Muscle of leg (tissue), 11 donors: ENCODE measurements around the gene UHRF2. TPM values are rescaled to one million over a fixed set of nuclear protein-coding genes. Genes with fewer than 3 reads are reported as not detected.

ENCODE experiments used
- DNase-seq: peaks from one replicate; pipeline ENCODE4 v3.0.0; 2013
- H3K27ac ChIP-seq: one replicate; pipeline ENCODE4 v1.5.1; 2013; ENCODE audit warnings: mild to moderate bottlenecking, low read length, control low read depth
- H3K27me3 ChIP-seq: one replicate; pipeline ENCODE4 v1.6.1; 2013; ENCODE audit warnings: low read length; ENCODE audit not compliant: control insufficient read depth, insufficient read depth
- H3K36me3 ChIP-seq: one replicate; pipeline ENCODE4 v1.6.1; 2013; ENCODE audit warnings: low read length; ENCODE audit not compliant: control insufficient read depth, insufficient read depth
- H3K4me1 ChIP-seq: one replicate; pipeline ENCODE4 v1.6.1; 2013; ENCODE audit warnings: low read length; ENCODE audit not compliant: control insufficient read depth, insufficient read depth
- H3K4me3 ChIP-seq: one replicate; pipeline ENCODE4 v1.5.1; 2013; ENCODE audit warnings: low read length, control low read depth
- H3K9me3 ChIP-seq: replicated peaks from 2 replicates; pipeline ENCODE4 v1.6.1; 2013; ENCODE audit warnings: low read depth, low read length; ENCODE audit not compliant: control insufficient read depth
- WGBS: methylation state at CpG from one replicate; pipeline ENCODE4 v1.1.5; 2013; ENCODE audit warnings: missing lambda C conversion rate; ENCODE audit not compliant: insufficient coverage; 5-methylcytosine and 5-hydroxymethylcytosine counted together
- polyA plus RNA-seq, 8 donors: library from polyadenylated mRNA; unstranded; fragments of 120-200 nt; gene quantifications; one replicate each; pipeline versions ENCODE4 v1.2.1 to v1.2.3, GENCODE V29; 2013; ENCODE audit warnings: inconsistent platforms in 1 of 8, low replicate concordance in 1 of 8; ENCODE audit not compliant: insufficient read length in 8 of 8, insufficient read depth in 1 of 8
- total RNA-seq: library from RNA; stranded (reverse); fragments of 120-200 nt; gene quantifications from one replicate; pipeline ENCODE4 v1.2.4, GENCODE V29; 2013

The UHRF2 gene
- total and polyA plus RNA-seq, 9 donors = 27.3 to 38.6 (median 31.3) TPM

- no CpG with 5 or more reads among the region's 2 CpGs for WGBS
- peaks cover 6% of the 10 kb centered on the region for H3K36me3 ChIP-seq
- DNase-seq = no peak
Measured at GRCh38 chr9:6473151-6473550, 60.2 kb downstream of the UHRF2 start.

GRCh38 chr9:6479959-6480358, 67.0 kb downstream of the UHRF2 start:
- 100% methylated on average over 1 of the region's 2 CpGs for WGBS
- Histone ChIP-seq H3K4me1 (no peaks in the 10 kb centered on the region), H3K9me3 (no peaks in the 10 kb centered on the region), H3K4me3 (no peak overlapping the region), H3K36me3 (peaks cover 30% of the 10 kb centered on the region), H3K27me3 (no peaks in the 10 kb centered on the region), H3K27ac (no peak overlapping the region)
- DNase-seq = no peak

More at GRCh38 chr9:6473151-6473550, 60.2 kb downstream of the UHRF2 start:
- H3K27ac ChIP-seq = no peak overlapping the region
- no peaks in the 10 kb centered on the region for H3K27me3 ChIP-seq
- H3K4me3 ChIP-seq = no peak overlapping the region
- no peaks in the 10 kb centered on the region for H3K4me1 ChIP-seq
- no peaks in the 10 kb centered on the region for H3K9me3 ChIP-seq

- peaks cover 45% of the 10 kb centered on the region for H3K36me3 ChIP-seq
Measured at GRCh38 chr9:6484210-6484609, 71.2 kb downstream of the UHRF2 start.

GRCh38 chr9:6488395-6488794, 75.4 kb downstream of the UHRF2 start:
- Histone ChIP-seq H3K4me1 (no peaks in the 10 kb centered on the region), H3K27ac (no peak overlapping the region), H3K27me3 (no peaks in the 10 kb centered on the region), H3K9me3 (no peaks in the 10 kb centered on the region), H3K36me3 (peaks cover 34% of the 10 kb centered on the region), H3K4me3 (no peak overlapping the region)
- DNase-seq = no peak
- 95% methylated on average over 4 of the region's 7 CpGs for WGBS

More at GRCh38 chr9:6484210-6484609, 71.2 kb downstream of the UHRF2 start:
- Histone ChIP-seq H3K27ac (no peak overlapping the region), H3K27me3 (no peaks in the 10 kb centered on the region), H3K9me3 (no peaks in the 10 kb centered on the region), H3K4me3 (no peak overlapping the region), H3K4me1 (no peaks in the 10 kb centered on the region)
- no peak for DNase-seq
- no CpG with 5 or more reads among the region's 2 CpGs for WGBS

- WGBS = no CpG with 5 or more reads among the region's 1 CpG
- H3K36me3 ChIP-seq = peaks cover 32% of the 10 kb centered on the region
Measured at GRCh38 chr9:6489099-6489498, 76.1 kb downstream of the UHRF2 start.

GRCh38 chr9:6490863-6491262, 77.9 kb downstream of the UHRF2 start:
- no peak for DNase-seq
- Histone ChIP-seq H3K27ac (no peak overlapping the region), H3K27me3 (no peaks in the 10 kb centered on the region), H3K4me1 (no peaks in the 10 kb centered on the region), H3K9me3 (no peaks in the 10 kb centered on the region), H3K36me3 (peaks cover 28% of the 10 kb centered on the region), H3K4me3 (no peak overlapping the region)
- WGBS = no CpG with 5 or more reads among the region's 2 CpGs

More at GRCh38 chr9:6489099-6489498, 76.1 kb downstream of the UHRF2 start:
- no peaks in the 10 kb centered on the region for H3K4me1 ChIP-seq
- H3K27me3 ChIP-seq = no peaks in the 10 kb centered on the region
- no peak overlapping the region for H3K27ac ChIP-seq
- no peaks in the 10 kb centered on the region for H3K9me3 ChIP-seq
- DNase-seq = no peak
- no peak overlapping the region for H3K4me3 ChIP-seq

- no peaks in the 10 kb centered on the region for H3K4me1 ChIP-seq
- no CpG with 5 or more reads among the region's 1 CpG for WGBS
- no peaks in the 10 kb centered on the region for H3K27me3 ChIP-seq
- H3K4me3 ChIP-seq = no peak overlapping the region
- H3K27ac ChIP-seq = no peak overlapping the region
- H3K36me3 ChIP-seq = peaks cover 29% of the 10 kb centered on the region
- H3K9me3 ChIP-seq = no peaks in the 10 kb centered on the region
- no peak for DNase-seq
Measured at GRCh38 chr9:6495466-6495865, 82.5 kb downstream of the UHRF2 start.

GRCh38 chr9:6498982-6499381, 86.0 kb downstream of the UHRF2 start:
- no CpG with 5 or more reads among the region's 1 CpG for WGBS
- H3K27me3 ChIP-seq = no peaks in the 10 kb centered on the region
- H3K36me3 ChIP-seq = peaks cover 39% of the 10 kb centered on the region
- no peak overlapping the region for H3K4me3 ChIP-seq
- H3K27ac ChIP-seq = no peak overlapping the region
- no peaks in the 10 kb centered on the region for H3K4me1 ChIP-seq
- no peaks in the 10 kb centered on the region for H3K9me3 ChIP-seq
- no peak for DNase-seq

- no CpG with 5 or more reads among the region's 2 CpGs for WGBS
- no peak for DNase-seq
- H3K36me3 ChIP-seq = peaks cover 52% of the 10 kb centered on the region
- no peaks in the 10 kb centered on the region for H3K4me1 ChIP-seq
- H3K9me3 ChIP-seq = no peaks in the 10 kb centered on the region
- H3K4me3 ChIP-seq = no peak overlapping the region
- no peaks in the 10 kb centered on the region for H3K27me3 ChIP-seq
- no peak overlapping the region for H3K27ac ChIP-seq
Measured at GRCh38 chr9:6501526-6502210, 88.7 kb downstream of the UHRF2 start.

GRCh38 chr9:6502399-6502798, 89.4 kb downstream of the UHRF2 start:
- Histone ChIP-seq H3K4me1 (no peaks in the 10 kb centered on the region), H3K27me3 (no peaks in the 10 kb centered on the region), H3K36me3 (peaks cover 46% of the 10 kb centered on the region), H3K9me3 (no peaks in the 10 kb centered on the region), H3K4me3 (no peak overlapping the region), H3K27ac (no peak overlapping the region)
- WGBS = 80% methylated on average over 1 of the region's 3 CpGs
- no peak for DNase-seq

GRCh38 chr9:6506571-6506970, 93.6 kb downstream of the UHRF2 start:
- peaks cover 30% of the 10 kb centered on the region for H3K36me3 ChIP-seq

More at GRCh38 chr9:6506571-6506970, 93.6 kb downstream of the UHRF2 start:
- WGBS = no CpG with 5 or more reads among the region's 2 CpGs
- no peaks in the 10 kb centered on the region for H3K27me3 ChIP-seq
- H3K27ac ChIP-seq = no peak overlapping the region
- no peaks in the 10 kb centered on the region for H3K4me1 ChIP-seq
- DNase-seq = no peak
- H3K4me3 ChIP-seq = no peak overlapping the region
- H3K9me3 ChIP-seq = no peaks in the 10 kb centered on the region
